Measurements from ENCODE around the gene DGKD.

The DGKD gene

DNA sequence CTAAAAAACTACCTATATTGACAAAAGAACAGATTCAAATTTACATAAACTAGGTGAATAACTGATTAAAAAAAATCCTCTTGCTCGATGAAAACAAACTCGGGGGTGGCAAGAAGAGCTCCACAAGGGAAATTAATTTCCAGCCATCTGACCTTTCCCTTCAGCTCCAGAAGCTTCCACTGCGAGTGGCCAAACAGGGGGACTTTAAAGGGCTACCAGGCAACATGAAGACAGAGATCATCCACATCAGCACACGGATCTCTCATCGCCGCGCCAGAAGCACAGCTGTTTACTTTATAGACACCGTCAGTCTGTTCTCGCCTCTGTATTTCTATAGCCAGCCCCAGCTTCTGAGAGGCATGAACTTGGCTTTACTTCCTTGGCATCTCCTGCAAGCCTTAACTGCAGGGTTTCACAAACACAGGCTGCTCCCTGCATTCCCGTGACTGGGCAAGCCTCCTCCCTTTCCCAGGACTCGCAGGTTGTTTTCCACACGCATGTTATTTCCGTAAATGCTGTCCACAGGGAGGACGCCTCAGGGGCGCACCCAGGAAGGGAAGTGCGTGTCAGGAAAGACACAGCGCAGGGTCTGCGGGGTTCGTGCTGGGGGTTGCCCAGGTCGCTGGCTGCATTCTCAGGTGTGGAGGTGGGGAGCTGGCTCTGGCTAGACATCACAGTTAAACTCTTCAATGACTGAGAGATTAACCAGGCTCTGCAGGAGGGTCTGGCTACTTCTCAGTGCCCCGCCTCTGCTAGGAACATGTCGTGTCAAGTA is 127.3 kb downstream of the DGKD start:
- DNase-seq = peak; percentile 11

DNA sequence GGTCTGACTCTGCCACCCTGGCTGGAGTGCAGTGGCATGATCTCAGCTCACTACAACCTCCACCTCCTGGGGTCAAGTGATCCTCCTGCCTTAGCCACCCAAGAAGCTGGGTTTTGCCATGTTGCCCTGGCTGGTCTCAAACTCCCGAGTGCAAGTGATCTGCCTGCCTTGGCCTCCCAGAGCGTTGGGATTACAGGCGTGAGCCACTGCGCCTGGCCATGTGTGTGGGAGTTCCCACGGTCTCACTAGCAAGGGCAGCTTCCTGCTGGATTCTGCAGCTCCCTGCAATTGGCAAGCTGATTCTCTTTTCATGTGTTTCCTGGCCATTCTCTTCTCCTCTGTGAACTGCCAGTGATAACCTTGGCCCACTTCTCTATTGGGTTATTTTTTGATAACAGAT is 128.3 kb downstream of the DGKD start:
- no peak for DNase-seq

- no peak for DNase-seq
These were observed 131.4 kb downstream of the DGKD start for GRCh38 chr2:233485726-233486125.

DNA sequence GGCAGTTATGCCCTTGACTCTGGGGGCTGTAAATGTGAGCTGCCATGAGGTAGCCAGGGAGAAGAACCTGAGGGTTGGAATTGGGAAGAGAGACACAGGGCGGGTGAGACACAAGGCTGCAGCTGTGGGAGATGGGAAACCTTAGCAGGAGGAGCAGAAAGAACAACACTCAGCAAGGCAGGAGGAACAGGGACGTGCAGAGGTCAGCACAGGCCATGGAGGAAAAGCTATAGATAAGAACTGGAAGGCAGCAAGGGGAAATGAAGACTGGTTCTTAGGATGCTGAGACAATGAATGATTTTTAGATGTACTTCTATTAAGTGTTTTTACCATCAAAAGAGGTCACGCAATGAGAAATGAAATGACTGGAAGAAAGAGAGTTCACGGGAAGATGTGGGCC is 132.1 kb downstream of the DGKD start:
- no peak for DNase-seq

DNA sequence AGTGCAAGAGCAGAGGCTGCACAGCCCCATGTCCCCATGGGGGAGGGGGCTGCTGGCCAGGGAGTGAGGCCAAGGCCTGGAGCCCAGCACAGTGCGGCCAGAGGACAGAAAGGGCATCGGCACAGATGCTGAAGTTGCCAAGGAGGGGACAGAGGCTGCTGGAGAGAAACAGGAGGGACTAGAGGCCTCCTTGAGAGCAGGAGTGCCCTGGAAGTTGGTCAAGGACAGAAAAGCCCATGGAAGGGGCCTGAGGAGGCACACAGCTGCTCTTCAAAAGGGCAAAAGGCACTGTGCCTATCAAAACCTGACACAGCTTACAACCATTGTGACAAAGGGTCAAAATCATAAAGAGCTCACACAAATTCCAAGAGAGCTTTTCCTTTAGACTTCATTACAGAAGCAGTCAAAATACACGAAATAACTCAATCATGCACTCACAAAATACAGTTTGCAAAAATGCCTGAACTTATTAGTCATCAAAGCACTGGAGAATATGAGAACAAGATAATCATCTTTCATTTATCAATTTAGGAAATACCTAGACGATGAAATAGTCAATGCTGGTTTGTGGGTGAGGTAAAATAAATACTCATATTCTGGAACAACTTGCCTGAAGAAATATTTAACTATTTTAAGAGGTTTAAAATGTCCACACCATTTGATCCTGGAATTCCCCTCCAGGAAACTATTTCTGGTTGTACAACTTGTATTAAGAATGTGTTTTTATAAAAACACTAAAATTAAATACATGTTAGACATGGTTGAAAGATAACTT is 132.7 kb downstream of the DGKD start:
- DNase-seq = no peak

GRCh38 chr2:233487748-233488345 is 133.6 kb downstream of the DGKD start:
- no peak for DNase-seq

DNA sequence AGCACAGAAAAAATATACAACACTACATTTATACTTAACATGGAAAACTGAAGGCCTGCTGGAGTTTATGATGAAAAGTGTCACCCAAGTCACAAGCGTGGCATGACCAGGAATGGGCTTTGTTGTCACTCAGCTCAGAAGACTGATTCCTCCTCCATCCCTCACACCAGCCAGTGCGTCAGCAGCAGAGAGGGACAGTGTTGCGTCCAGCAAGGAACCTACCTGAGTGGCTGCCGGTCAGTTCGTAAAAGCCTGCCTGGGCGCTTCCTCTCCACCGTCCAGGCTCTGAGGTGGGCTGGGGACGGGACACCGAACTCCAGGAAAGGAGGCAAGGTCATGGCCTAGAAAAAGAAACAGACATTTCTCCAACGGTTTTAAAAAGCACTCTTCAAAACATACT is 134.8 kb downstream of the DGKD start:
- DNase-seq = no peak

DNA sequence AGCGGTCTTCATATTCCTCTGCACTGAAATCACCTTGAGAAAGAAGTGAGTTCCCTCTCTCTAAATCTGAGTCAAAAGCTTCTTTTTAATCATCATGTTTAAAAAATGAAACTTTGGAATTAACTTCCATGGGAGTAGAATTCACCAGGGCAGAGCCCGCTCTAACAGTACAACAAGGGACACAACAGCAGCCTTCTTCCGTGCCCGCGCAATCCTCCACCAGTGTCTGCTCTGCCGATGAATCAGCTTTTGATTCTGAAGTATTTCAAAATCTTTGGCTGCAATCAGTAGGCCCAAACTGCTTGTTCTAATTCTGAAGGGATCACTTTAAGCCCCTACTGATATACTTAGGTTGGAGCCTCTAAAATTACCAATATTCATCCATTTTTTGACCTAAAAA is 135.4 kb downstream of the DGKD start:
- DNase-seq = no peak

GRCh38 chr2:233490831-233491230 is 136.5 kb downstream of the DGKD start:
- no peak for DNase-seq

GRCh38 chr2:233491326-233491725 is 137.0 kb downstream of the DGKD start:
- no peak for DNase-seq

DNA sequence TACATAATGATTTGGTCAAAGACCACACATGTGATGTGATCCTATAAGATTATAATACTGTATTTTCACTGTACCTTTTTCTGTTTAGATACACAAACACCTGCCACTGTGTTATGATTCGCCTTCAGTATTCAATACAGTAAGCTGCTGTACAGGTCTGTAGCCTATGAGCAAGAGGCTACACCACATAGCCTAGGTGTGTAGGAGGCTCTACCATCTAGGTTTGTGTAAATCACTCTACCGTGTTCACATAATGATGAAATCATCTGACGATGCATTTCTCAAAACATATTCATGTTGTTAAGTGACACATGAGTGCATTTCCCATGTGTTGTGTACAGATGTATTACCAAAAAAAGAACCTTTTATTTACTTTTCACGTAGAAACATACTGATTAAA is 137.8 kb downstream of the DGKD start:
- DNase-seq = no peak

- DNase-seq = no peak
These were observed 138.5 kb downstream of the DGKD start for GRCh38 chr2:233492751-233493150.

- no peak for DNase-seq
These were observed 141.5 kb downstream of the DGKD start for GRCh38 chr2:233495503-233496496.

- DNase-seq = no peak
These were observed 143.4 kb downstream of the DGKD start for GRCh38 chr2:233497692-233498091.

DNA sequence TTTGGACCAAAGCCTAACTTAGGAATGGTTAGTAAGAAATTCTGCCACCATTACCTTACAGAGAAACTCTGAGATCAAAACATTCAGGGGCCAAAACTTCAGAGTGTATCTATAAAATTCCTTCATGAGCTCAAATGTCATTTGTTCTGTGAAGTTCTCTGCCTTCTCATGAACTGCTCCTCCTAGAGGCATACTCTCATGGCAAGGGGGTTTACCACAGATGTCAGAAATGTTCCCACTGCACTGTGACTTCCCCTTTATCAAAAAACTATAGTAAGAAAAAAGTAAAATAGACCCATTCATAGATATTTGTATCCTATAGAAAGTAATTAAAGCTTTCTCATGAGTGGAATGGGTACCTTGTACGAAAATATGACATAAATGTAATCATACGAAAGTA is 143.8 kb downstream of the DGKD start:
- DNase-seq = no peak

GRCh38 chr2:233499928-233500327 is 145.6 kb downstream of the DGKD start:
- no peak for DNase-seq

DNA sequence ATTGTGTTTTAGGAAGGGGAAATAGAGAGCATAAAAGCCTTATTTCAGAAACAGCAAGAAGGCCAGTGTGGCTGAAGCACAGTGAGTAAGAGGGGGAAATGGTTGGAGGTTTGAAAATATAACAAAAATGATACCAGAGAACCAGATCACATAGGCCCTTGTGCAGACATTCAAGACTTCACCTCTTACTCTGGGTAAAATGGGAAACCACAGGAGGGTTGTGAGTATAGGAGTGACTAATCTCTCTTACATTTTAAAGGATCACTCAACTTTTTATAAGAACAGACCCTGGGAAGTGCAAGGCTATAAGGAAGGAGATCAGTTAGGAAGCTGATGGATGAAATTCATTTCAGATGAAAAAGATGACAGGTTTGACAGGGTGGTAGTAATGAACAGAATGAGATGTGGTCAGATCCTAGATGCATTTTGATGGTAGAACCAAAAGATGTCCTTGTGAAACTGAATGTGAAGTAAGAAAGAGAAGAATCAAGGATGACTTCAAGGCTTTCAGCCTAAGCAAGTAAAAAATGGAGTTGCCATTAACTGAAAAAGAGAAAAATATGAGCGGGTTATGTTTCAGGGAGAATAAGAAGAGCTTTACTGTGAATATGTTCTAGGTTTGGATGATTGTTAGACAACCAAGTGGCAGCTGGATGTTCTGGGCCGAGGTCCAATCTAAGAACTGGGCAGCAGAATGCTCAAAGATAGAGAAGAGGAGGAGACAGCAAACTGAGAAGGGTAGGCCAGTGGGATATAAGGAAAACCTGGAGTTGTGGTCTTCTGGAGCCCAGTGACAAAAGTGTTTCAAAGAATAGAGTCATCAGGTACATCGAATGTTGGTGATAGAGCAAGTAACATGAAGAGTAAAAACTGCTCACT is 147.1 kb downstream of the DGKD start:
- DNase-seq = no peak

GRCh38 chr2:233503481-233503880 is 149.2 kb downstream of the DGKD start:
- DNase-seq = no peak

DNA sequence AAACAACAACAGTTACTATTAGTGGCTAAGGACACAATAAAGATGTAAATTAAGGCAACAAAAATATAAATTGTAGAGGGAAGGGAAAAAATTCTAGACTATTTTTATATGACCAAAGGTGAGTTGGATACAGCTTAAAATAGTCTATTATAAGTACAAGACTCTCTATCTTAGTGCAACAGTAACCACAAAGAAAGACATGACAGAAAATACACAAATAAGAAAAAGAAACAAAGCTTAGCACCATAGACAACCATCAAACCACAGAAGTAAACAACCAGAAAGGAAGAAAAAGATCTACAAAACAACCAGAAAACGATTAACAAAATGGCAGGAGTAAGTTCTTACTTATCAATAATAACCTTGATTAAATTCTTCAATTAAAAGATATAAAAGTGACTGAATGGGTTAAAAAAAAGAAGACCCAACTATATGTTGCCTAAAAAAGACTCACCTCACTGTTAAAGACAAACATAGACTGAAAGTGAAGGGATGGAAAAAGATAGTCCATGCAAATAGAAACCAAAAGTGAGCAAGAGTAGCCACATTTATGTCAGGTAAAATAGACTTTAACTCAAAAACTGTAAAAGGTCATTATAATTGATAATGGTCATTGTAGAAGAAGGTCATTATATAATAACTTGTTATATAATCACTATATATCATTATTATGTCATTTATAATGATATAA is 149.8 kb downstream of the DGKD start:
- DNase-seq = no peak

DNA sequence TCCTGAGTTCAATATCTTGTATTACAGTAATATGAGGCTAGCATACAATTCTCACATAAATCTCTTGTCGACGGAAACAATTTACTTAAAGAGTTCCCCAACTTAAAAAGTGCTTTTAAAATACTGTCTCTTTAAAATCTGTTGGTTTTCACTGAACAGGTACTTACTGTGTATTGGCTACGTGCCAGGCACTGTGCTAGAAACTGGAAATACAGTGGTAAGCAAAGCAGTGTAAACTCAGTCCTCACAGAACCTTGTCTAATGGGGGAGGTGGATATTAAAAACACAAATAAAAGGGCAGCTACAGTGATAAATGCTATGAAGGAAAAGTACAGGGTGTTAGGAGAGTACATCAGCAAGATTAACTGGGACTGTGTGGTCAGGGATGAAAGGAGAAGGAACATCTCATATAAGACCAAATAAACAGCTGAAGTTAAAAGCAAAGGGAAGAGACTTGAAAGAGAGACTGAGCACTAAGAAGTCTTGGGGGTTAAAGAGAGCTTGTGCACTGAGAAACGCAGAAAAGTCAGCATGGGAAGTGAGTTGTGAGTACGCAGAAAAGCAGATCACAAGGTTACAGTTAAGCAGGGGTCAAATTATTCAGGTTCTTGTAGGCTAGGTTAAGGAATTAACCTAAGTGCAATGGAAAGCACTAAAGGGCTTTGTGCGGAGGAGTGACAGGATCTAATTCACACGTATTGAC is 159.8 kb downstream of the DGKD start:
- no peak for DNase-seq

Measured in NCI-H2227 treated with DMSO at 0.1 percent for 48 hours (cell line).